Coronary artery (tissue), 2 donors: ENCODE data around the gene NOX3.

Experiments used
- DNase-seq: peaks from one replicate; pipeline ENCODE4 v3.0.0-alpha.2; 2017; ENCODE audit warnings: low spot score
- H3K27ac ChIP-seq, 2 donors: fragments of 200-600 bp; sonication (generic); one replicate each; pipeline ENCODE4 v1.5.1; 2016 to 2019
- H3K4me3 ChIP-seq: fragments of 200-600 bp; sonication (generic); 2 replicates; pipeline ENCODE4 v1.5.1; 2016; ENCODE audit warnings: mild to moderate bottlenecking, moderate library complexity
- CTCF ChIP-seq: fragments of 200-600 bp; sonication (generic); IDR thresholded peaks from one replicate; pipeline ENCODE4 v1.5.1; 2019; ENCODE audit warnings: antibody characterized with exemption

The NOX3 gene

GRCh38 chr6:155351273-155352129 lies 104.1 kb downstream of the NOX3 start:
- Histone ChIP-seq H3K4me3 (no peak overlapping the region), H3K27ac (no peak overlapping the region)
- no peak for TF ChIP-seq CTCF
- DNase-seq: no peak

- no peak for TF ChIP-seq CTCF
- no peak overlapping the region for H3K4me3 ChIP-seq
- DNase-seq: no peak
- no peak overlapping the region for H3K27ac ChIP-seq
Measured at GRCh38 chr6:155349956-155350355, 105.7 kb downstream of the NOX3 start.

- DNase-seq: no peak
- no peak for TF ChIP-seq CTCF
- Histone ChIP-seq H3K27ac (no peak overlapping the region), H3K4me3 (no peak overlapping the region)
Measured at GRCh38 chr6:155349129-155349528, 106.5 kb downstream of the NOX3 start.

- no peak for TF ChIP-seq CTCF
Measured at GRCh38 chr6:155347800-155348199, 107.8 kb downstream of the NOX3 start.

GRCh38 chr6:155346957-155347356 lies 108.7 kb downstream of the NOX3 start:
- no peak for TF ChIP-seq CTCF
- no peak overlapping the region for H3K27ac ChIP-seq
- no peak for DNase-seq
- H3K4me3 ChIP-seq: no peak overlapping the region

More at GRCh38 chr6:155347800-155348199, 107.8 kb downstream of the NOX3 start:
- DNase-seq: no peak
- Histone ChIP-seq H3K27ac (no peak overlapping the region), H3K4me3 (no peak overlapping the region)
